Raji (cell line): Measurements from ENCODE around the gene MYO10.

Source experiments
- POLR2A ChIP-seq: IDR thresholded peaks from 2 replicates; pipeline ENCODE4 v1.6.1; 2011; ENCODE audit warnings: low read depth, low read length, control low read depth; ENCODE audit not compliant: insufficient read depth

Gene MYO10

GRCh38 chr5:16866273-16866672 lies 69.8 kb downstream of the MYO10 start:
- no peak for TF ChIP-seq POLR2A

- TF ChIP-seq POLR2A = no peak
Measured at GRCh38 chr5:16865151-16865550, 70.9 kb downstream of the MYO10 start.

GRCh38 chr5:16864631-16865131 lies 71.4 kb downstream of the MYO10 start:
- no peak for TF ChIP-seq POLR2A

GRCh38 chr5:16863469-16863946 lies 72.6 kb downstream of the MYO10 start:
- no peak for TF ChIP-seq POLR2A

- TF ChIP-seq POLR2A = no peak
Measured at GRCh38 chr5:16862777-16863176, 73.3 kb downstream of the MYO10 start.

GRCh38 chr5:16859346-16859745 lies 76.7 kb downstream of the MYO10 start:
- TF ChIP-seq POLR2A = no peak

GRCh38 chr5:16858151-16858550 lies 77.9 kb downstream of the MYO10 start:
- no peak for TF ChIP-seq POLR2A

- TF ChIP-seq POLR2A = no peak
Measured at GRCh38 chr5:16857635-16858034, 78.5 kb downstream of the MYO10 start.

- TF ChIP-seq POLR2A = no peak
Measured at GRCh38 chr5:16856531-16856930, 79.6 kb downstream of the MYO10 start.

GRCh38 chr5:16855898-16856297 lies 80.2 kb downstream of the MYO10 start:
- no peak for TF ChIP-seq POLR2A

- no peak for TF ChIP-seq POLR2A
Measured at GRCh38 chr5:16855485-16855884, 80.6 kb downstream of the MYO10 start.

- no peak for TF ChIP-seq POLR2A
Measured at GRCh38 chr5:16854351-16854750, 81.7 kb downstream of the MYO10 start.

- no peak for TF ChIP-seq POLR2A
Measured at GRCh38 chr5:16853518-16853917, 82.6 kb downstream of the MYO10 start.

- TF ChIP-seq POLR2A = no peak
Measured at GRCh38 chr5:16852251-16853005, 83.7 kb downstream of the MYO10 start.

- no peak for TF ChIP-seq POLR2A
Measured at GRCh38 chr5:16849775-16850174, 86.3 kb downstream of the MYO10 start.

GRCh38 chr5:16849181-16849580 lies 86.9 kb downstream of the MYO10 start:
- TF ChIP-seq POLR2A = no peak

GRCh38 chr5:16844952-16845351 lies 91.1 kb downstream of the MYO10 start:
- TF ChIP-seq POLR2A = no peak
